PC-3 (cell line): ENCODE data around the gene PRUNE1. TPM values are rescaled to one million over a fixed set of nuclear protein-coding genes. Genes with fewer than 3 reads are reported as not detected.

Source experiments
- ATAC-seq: fragments of 200-7000 bp; cut with Tn5 transposase; 2 replicates; pipeline ENCODE4 v1.9.1; 2020; ENCODE audit warnings: mild to moderate bottlenecking, moderate library complexity
- Bru-seq: library from RNA; stranded (reverse); fragments of 400-500 nt; gene quantifications from one replicate; lab custom pipeline; 2021; lab: Mats Ljungman, UMichigan
- BruChase-seq, 2 experiments: library from RNA; stranded (reverse); fragments of 400-500 nt; gene quantifications; one replicate each; lab custom pipeline; 2021; lab: Mats Ljungman, UMichigan
- BruUV-seq: library from RNA; stranded (reverse); fragments of 400-500 nt; replicated peaks from 2 replicates; lab custom pipeline; 2021; lab: Mats Ljungman, UMichigan
- CTCF ChIA-PET: fragments of 300-600 bp; sonication (Branson Sonifier 250); formaldehyde crosslinking; loops from one replicate; lab custom pipeline; 2022; ENCODE audit warnings: antibody characterized with exemption; lab: Charles Lee
- POLR2A ChIA-PET: fragments of 300-600 bp; sonication (Branson Sonifier 250); formaldehyde crosslinking; loops from one replicate; lab custom pipeline; 2022; ENCODE audit warnings: antibody characterized with exemption; ENCODE audit not compliant: unreplicated experiment; lab: Charles Lee
- DNase-seq: peaks from one replicate; pipeline ENCODE4 v3.0.0-alpha.2; 2015
- H2AFZ ChIP-seq: fragments of 300-600 bp; sonication (generic); 2 replicates; pipeline ENCODE4 v1.6.0; 2016; ENCODE audit warnings: antibody characterized with exemption, low read length
- H3F3A ChIP-seq: fragments of 300-600 bp; sonication (generic); one replicate; pipeline ENCODE4 v1.6.0; 2017; ENCODE audit warnings: antibody characterized with exemption, low read length, control low read depth, mild to moderate bottlenecking; ENCODE audit not compliant: unreplicated experiment
- H3K27ac ChIP-seq: fragments of 300-600 bp; sonication (generic); 2 replicates; pipeline ENCODE4 v1.5.1; 2016; ENCODE audit warnings: mild to moderate bottlenecking, low read length
- H3K27me3 ChIP-seq: fragments of 300-600 bp; sonication (generic); 2 replicates; pipeline ENCODE4 v1.6.1; 2016; ENCODE audit warnings: low read length, mixed read lengths
- H3K36me3 ChIP-seq: fragments of 300-600 bp; sonication (generic); 2 replicates; pipeline ENCODE4 v1.6.1; 2016; ENCODE audit warnings: low read depth, mixed run types, low read length, mixed read lengths
- H3K4me1 ChIP-seq: fragments of 300-600 bp; sonication (generic); 2 replicates; pipeline ENCODE4 v1.5.1; 2016; ENCODE audit warnings: low read length; ENCODE audit not compliant: insufficient read depth
- H3K4me2 ChIP-seq: fragments of 300-600 bp; sonication (generic); 2 replicates; pipeline ENCODE4 v1.6.0; 2016; ENCODE audit warnings: low read length
- H3K4me3 ChIP-seq: fragments of 300-600 bp; sonication (generic); 2 replicates; pipeline ENCODE4 v1.5.1; 2016; ENCODE audit warnings: mild to moderate bottlenecking, low read length, mixed read lengths
- H3K79me2 ChIP-seq: fragments of 300-600 bp; sonication (generic); 2 replicates; pipeline ENCODE4 v1.6.1; 2017; ENCODE audit warnings: low read length, mixed read lengths
- H3K9ac ChIP-seq: fragments of 300-600 bp; sonication (generic); 2 replicates; pipeline ENCODE4 v1.6.0; 2016; ENCODE audit warnings: mild to moderate bottlenecking, low read length
- H3K9me2 ChIP-seq: fragments of 300-600 bp; sonication (generic); replicated peaks from 2 replicates; pipeline ENCODE4 v1.6.1; 2016; ENCODE audit warnings: mixed run types, low read length, mixed read lengths
- H3K9me3 ChIP-seq: fragments of 300-600 bp; sonication (generic); 2 replicates; pipeline ENCODE4 v1.6.1; 2016; ENCODE audit warnings: low read length, mixed read lengths
- H4K20me1 ChIP-seq: fragments of 300-600 bp; sonication (generic); 2 replicates; pipeline ENCODE4 v1.6.1; 2016; ENCODE audit warnings: low read length, mixed read lengths
- CTCF ChIP-seq: fragments of 300-600 bp; sonication (generic); conservative IDR thresholded peaks from 2 replicates; pipeline ENCODE4 v1.5.1; 2017; ENCODE audit warnings: antibody characterized with exemption, low read depth, mild to moderate bottlenecking, low read length
- EZH2 ChIP-seq: fragments of 300-600 bp; sonication (generic); IDR thresholded peaks from one replicate; pipeline ENCODE4 v1.6.1; 2017; ENCODE audit warnings: antibody characterized with exemption, mild to moderate bottlenecking, low read length; ENCODE audit not compliant: unreplicated experiment
- EZH2phosphoT487 ChIP-seq: fragments of 300-600 bp; sonication (generic); IDR thresholded peaks from 2 replicates; pipeline ENCODE4 v1.6.1; 2018; ENCODE audit warnings: mild to moderate bottlenecking, antibody characterized with exemption, low read length, borderline replicate concordance
- intact Hi-C: fragments of 100-400 bp; cut with micrococcal nuclease; formaldehyde crosslinking; loops from 2 replicates; pipeline ENCODE4 v1.9.0; 2023
- long read RNA-seq: library from polyadenylated mRNA; unstranded; transcript quantifications from one replicate; pipeline ENCODE4 v2.0.0, GENCODE V29; 2021; ENCODE audit not compliant: unreplicated experiment
- total RNA-seq: library from RNA; depleted of rRNA; stranded (reverse); fragments of >200 nt; gene quantifications from 2 replicates; pipeline ENCODE4 v1.2.3, GENCODE V29; 2014; rRNA removed

PRUNE1 gene
- total RNA-seq = 19.4 and 20.3 TPM in 2 replicates
- Bru-seq, nascent RNA = percentile 61 among the genes with signal in this experiment
- BruChase-seq, experiment 1, labeled RNA remaining after a 6-hour chase = percentile 75 among the genes with signal in this experiment
- percentile 73 among the genes with signal in this experiment for BruChase-seq, experiment 2, labeled RNA remaining after a 2-hour chase
- long read RNA-seq, transcript PRUNE1-201 (8 exons, 2,997 nt) = major isoform, 9 of 44 reads
- long read RNA-seq, partial matches to known transcripts = 1 of 44 reads
- long read RNA-seq, other reads (novel, unspliced or antisense) = 30 of 44 reads

DNA sequence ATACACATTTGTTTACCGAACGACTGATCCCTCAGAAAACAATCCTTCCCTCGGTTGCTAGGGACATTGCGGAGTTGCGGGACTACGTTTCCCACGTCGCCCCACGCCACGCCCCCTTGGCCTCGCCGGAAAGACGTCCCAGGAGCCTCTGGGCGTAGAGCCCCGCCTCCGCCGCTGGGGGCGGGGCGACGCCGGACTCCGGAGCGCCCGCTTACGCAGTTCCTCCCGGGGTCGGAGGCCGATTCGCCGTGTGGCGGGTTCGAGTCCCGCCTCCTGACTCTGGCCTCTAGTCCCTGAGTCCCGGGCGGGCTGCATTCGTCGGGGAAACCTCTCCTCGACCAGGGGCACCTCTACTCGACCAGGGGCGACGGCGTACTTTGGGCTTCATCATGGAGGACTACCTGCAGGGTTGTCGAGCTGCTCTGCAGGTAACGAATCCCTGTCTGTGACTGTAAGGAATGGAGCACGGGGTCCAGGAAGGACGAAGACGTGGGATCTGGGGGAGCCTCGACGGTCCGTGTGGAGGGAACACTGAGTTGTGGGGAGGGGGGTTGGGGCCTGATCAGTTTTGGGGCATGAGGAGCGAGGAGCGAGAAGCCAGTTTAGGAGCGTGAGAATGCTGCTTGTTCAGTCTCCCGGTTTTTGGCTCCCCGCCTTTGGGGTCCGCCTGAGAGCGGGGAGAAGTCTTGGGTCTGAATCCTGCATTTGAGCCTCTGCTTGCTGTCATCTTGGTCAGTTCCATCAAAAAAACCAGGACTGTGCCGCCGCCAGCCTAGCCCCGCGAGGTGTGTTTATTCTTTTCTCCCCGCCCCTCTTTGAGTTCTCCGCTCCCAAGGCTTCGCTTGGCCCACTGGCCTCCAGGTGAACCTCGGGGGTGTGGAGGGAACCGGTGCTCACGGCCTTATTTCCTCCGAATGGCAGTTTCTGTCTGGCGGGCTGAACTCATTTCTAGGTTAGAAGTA, at the start of gene PRUNE1:
Gene PRUNE1, plus strand, starts transcription at position 206 of the 962 bp plus-strand sequence. Its CDS starts 184 bp downstream, at position 390.
- Histone ChIP-seq H3K4me3 (peak within 1 kb of the TSS; percentile 86), H3K9ac (peak within 1 kb of the TSS; percentile 87), H3K79me2 (peaks cover 32% of the 10 kb centered on the region), H3K27me3 (no peaks in the 10 kb centered on the region), H3K27ac (peak within 1 kb of the TSS; percentile 82), H3K4me1 (peaks cover 37% of the 10 kb centered on the region), H3K36me3 (no peaks in the 10 kb centered on the region), H3K9me3 (no peaks in the 10 kb centered on the region), H3K9me2 (no peaks in the 10 kb centered on the region), H3K4me2 (peak within 1 kb of the TSS; percentile 92), H3F3A (peaks cover 6% of the 10 kb centered on the region), H4K20me1 (no peaks in the 10 kb centered on the region), H2AFZ (peak within 1 kb of the TSS; percentile 99)
- intact Hi-C loops = loop anchor here (5.0 to 10.0 kb wide), 3 partner anchors 39 to 384 kb away; partner anchors contain the start of genes C1orf56, ENSA and GOLPH3L
- POLR2A ChIA-PET = no interaction called here
- TF ChIP-seq EZH2phosphoT487 = no peak
- no peak for TF ChIP-seq EZH2
- no peak for TF ChIP-seq CTCF
- TSS peak; percentile 49 for BruUV-seq
- ATAC-seq (peak; percentile 83), DNase-seq (peak; percentile 100)
- CTCF ChIA-PET = no interaction called here

- Histone ChIP-seq H3K79me2 (no peaks in the 10 kb centered on the region), H4K20me1 (no peaks in the 10 kb centered on the region), H3K4me1 (no peaks in the 10 kb centered on the region), H3K9me2 (no peaks in the 10 kb centered on the region), H3K9ac (no peak overlapping the region), H3K9me3 (no peaks in the 10 kb centered on the region), H3K4me3 (no peak overlapping the region), H3F3A (no peaks in the 10 kb centered on the region), H3K36me3 (peaks cover 43% of the 10 kb centered on the region), H3K27me3 (no peaks in the 10 kb centered on the region), H2AFZ (no peak overlapping the region), H3K4me2 (no peak overlapping the region), H3K27ac (no peak overlapping the region)
- CTCF ChIA-PET = no interaction called here
- TF ChIP-seq CTCF (no peak), EZH2 (no peak), EZH2phosphoT487 (no peak)
- no peak for ATAC-seq
- no peak for DNase-seq
- BruUV-seq = no TSS peak
- intact Hi-C loops = no loop called here
- POLR2A ChIA-PET = interaction anchor here (0.6 kb wide), 1 partner anchor 230 kb away, joined by 3 read pairs; the partner anchor contains the start of gene VPS72
Measured at GRCh38 chr1:150960646-150961045, 47.6 kb upstream of the PRUNE1 start.
